NCI-H82 treated with DMSO at 0.1 percent for 48 hours (cell line): ENCODE results near the gene AATF.

Experiments
- DNase-seq: peaks from one replicate; lab custom pipeline; 2025; ENCODE audit not compliant: unreplicated experiment; lab: John Stamatoyannopoulos, UW

Gene AATF

GRCh38 chr17:36941265-36942010 is 7.3 kb upstream of the AATF start:
- no peak for DNase-seq

- DNase-seq, result no peak
Measured at GRCh38 chr17:36942019-36942599, 6.6 kb upstream of the AATF start.

- DNase-seq, result no peak
Measured at GRCh38 chr17:36942631-36943125, 6.1 kb upstream of the AATF start.

GRCh38 chr17:36943250-36944191 is 5.2 kb upstream of the AATF start:
- DNase-seq, result no peak

- no peak for DNase-seq
Measured at GRCh38 chr17:36944553-36944952, 4.2 kb upstream of the AATF start.

DNA sequence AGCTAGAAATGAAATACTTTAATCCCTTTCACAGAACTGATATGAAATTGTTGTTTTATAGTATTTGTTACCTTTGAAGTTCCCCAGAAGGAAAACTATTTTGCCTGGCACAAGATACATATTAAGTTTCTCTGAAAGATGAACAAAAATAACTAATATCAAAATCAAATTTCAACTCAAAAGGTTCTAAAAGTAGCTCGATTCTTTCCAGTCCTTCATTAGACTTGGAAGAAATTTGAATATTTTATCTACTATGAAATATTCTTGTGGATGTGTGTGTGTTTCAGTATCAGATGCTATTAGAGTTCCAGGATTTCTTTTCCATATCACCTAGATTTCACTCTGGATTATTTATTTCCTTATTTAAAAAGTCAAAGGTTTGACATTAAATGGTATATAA is 3.6 kb upstream of the AATF start:
- no peak for DNase-seq

DNA sequence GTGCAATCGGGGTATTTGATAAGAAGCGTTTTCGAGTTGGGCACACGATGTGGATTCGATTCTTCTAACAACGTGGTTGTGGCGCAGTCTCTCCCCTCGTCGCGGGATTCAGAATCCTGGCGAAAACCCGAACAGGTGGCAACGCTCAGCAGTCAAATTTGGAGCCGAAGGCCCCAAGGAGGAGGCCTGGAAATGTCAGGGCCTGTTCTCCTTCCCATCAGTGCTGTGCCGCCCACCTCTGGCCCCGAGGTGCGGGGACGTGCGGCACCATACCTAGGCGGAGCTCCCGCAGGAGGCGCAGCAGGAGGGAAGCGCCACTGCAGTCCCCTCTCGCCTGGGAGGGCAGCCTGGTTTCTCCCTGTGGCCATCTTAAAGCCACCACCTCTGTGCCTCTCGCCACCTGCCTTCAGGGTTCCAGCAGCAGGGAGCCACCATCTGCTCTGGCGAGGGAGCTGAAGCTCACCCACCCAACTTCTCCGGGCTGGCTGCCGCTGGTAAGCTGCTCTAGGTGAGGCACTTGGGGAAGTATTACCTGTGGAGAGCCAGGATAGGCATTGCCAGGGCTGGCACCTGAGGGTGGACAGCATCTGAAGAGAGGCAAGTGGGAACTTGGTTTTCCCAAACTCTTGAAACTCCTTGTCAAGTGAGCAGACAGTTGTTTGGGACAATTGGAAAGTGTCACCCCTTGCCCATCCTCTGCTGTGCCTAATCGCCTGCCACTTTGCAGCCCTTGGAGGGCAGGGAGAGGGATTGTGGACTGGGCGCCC is 2.6 kb upstream of the AATF start:
- no peak for DNase-seq

GRCh38 chr17:36946726-36947091 is 2.0 kb upstream of the AATF start:
- no peak for DNase-seq

GRCh38 chr17:36947922-36948716 is 635 bp upstream of the AATF start:
- no peak for DNase-seq

DNA sequence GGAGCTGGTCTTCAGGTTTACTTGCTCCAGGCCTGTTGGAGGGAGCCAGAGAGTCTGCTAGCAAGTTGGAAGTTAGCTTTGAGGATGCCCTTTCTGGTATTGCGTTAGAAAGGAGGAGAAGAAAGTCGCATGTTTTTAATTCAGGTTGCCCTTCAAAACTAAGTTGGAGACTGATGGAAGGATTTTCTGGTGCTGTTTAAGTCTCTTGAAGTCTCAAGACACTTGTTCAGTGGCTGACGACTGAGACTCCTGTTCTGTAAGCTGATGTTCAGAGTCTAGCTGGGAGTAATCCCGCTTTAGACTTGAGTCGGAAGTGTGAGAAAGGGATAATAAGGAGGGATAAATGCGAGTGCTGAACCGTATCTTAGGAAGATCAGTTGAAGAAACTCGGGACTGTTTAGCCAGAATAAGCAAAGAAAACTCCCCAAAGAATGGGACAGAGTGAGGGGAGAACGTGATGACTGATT is 740 bp downstream of the AATF start:
- DNase-seq, result peak; percentile 61

GRCh38 chr17:36950027-36950426 is 1.3 kb downstream of the AATF start:
- no peak for DNase-seq

DNA sequence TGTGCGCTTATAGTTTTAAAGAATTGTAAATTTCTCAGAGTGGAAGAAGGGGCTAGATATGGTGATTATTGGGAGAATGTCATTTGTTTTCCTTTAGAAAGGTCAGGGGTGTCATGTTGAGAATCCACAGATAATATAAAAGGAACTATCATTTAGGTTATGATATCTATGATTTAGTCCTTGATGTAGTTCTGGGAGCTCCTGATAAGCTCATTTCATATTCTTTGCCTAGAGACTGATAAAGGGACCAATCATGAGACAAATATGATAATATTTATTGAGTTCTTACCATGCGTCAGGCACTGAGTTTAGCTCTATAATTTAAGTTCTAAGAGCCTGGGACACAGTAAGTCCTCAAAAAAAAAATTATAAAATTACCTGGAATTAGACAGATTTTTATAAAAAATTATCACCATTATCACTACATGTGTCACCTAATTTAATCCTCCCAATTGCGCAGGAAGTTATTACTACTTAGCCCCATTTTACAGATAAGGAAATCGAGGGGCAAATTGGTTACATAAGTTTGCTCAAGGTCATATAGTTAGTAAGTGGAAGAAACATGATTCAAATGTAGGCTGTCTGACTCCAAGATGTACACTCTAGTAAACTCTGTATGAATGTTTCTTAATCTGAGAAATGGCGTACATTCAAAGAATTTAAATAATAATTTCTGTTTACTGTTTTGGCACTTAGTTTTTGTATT is 2.5 kb downstream of the AATF start:
- DNase-seq, result no peak

DNA sequence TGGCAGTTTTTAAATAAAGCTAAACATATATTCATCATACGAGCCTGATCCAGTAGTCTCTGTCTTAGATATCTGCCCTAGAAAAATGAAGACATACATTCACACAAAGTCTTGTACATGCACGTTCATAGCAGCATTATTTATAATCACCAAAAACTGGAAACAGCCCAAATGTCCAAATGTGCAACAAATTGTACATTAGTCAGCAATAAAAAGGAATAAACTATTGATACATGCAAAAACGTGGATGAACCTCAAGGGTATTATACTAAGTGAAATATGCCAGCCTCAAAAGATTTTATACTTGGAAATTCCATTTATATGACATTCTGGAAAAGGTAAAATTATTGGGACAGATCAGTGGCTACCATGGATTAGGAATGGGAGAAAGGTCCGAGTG is 22.8 kb downstream of the AATF start:
- DNase-seq, result no peak

- no peak for DNase-seq
Measured at GRCh38 chr17:36972186-36972700, 23.5 kb downstream of the AATF start.

DNA sequence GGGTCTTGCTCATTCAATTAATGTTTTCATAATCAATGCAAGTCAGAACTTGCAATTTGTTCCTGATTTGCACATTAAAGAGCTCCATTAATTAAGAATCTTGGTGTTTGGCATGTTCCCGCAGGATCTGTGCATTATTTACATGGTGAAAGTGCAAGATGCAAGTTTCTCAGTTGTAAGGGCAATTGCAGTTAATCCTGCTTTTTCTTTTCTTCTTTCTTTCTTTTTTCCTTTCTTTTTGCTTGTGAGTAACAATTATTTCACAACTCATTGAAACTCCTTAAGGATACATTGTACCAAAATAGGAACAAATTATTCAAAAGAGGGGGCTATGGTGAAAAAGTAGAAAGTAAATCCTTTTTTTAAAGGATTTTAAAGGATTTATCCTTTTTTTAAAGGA is 24.2 kb downstream of the AATF start:
- DNase-seq, result no peak

DNA sequence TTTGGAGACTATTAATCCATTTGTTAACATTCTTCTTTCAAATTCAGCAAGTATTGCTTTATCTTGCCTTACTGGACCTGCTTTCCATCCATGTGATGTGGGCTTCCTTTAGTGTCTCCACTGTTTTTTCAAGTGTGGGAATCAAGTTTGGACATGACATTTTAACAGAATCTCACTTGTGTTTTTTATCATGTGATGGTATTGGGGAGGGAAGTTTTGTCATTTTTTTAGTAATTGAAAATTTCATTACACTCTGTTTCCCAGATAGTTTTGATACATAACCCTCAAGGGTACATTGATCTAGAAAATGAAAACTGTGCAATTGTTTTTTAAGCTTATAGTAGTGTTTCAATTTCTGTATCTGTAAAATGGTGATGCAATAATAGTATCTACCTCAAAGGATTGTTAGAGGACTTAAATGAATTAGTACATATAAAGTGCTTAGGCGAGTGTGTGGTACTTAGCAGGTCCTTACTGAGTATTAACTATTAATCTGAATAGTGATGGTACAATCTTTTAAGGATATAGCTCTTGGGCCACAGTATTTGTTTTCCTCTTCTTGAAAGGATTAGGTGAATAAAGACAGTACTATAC is 27.3 kb downstream of the AATF start:
- DNase-seq, result peak; percentile 27

DNA sequence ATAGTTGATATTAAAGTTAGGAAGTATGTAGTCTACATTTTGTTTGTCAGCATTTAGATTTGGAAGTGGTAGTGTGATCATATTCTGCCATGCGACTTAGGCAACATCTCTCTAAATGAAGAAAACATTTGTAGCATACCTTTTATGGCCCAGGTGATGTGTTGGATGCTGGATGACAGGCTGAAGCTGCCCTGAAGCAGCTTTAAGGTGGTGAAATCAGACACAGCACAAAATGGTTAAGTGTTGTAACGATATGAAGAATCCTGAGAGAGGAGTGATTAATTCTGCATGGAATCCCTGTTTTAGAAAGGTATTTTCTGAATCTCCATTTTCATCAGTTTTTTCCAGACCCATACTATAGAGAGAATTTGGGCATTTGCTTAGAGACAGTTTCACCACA is 28.3 kb downstream of the AATF start:
- DNase-seq, result no peak

GRCh38 chr17:36977568-36977967 is 28.8 kb downstream of the AATF start:
- DNase-seq, result no peak
